ENCODE data around the gene CAPN15.

GRCh38 chr16:588639-588888 lies 61.1 kb downstream of the CAPN15 start:
- TF ChIP-seq, protein P1, sequence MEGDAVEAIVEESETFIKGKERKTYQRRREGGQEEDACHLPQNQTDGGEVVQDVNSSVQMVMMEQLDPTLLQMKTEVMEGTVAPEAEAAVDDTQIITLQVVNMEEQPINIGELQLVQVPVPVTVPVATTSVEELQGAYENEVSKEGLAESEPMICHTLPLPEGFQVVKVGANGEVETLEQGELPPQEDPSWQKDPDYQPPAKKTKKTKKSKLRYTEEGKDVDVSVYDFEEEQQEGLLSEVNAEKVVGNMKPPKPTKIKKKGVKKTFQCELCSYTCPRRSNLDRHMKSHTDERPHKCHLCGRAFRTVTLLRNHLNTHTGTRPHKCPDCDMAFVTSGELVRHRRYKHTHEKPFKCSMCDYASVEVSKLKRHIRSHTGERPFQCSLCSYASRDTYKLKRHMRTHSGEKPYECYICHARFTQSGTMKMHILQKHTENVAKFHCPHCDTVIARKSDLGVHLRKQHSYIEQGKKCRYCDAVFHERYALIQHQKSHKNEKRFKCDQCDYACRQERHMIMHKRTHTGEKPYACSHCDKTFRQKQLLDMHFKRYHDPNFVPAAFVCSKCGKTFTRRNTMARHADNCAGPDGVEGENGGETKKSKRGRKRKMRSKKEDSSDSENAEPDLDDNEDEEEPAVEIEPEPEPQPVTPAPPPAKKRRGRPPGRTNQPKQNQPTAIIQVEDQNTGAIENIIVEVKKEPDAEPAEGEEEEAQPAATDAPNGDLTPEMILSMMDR (IDR thresholded peaks at IDR 0.05): no peak
- TF ChIP-seq POLR2A (IDR thresholded peaks at IDR 0.05; ENCODE audit: low read depth) (no peak), POLR2AphosphoS5 (IDR thresholded peaks at IDR 0.05) (no peak), EP300 (IDR thresholded peaks at IDR 0.05) (no peak)

All from esophagus muscularis mucosa (tissue), 4 donors.